ENCODE results near the gene XRN2.

XRN2 gene

DNA sequence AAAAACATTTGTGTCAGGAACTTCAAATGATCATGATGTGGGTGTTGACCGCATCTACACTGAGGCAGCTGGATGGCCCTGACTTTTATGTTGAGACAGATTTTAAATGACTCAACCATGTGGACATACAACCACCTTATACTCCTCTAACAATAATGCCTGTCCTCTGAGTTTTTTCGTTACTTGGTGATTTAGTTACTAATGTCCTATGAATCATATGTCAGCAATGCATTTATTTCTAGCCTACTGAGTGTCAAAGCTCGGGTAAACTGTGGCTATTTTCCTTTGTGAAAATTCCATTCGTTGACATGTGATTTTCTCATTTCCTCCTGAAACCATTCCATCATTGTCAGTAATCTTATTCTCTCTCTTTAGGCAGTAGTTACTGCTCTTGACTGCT, 133.1 kb downstream of the XRN2 start:
- DNase-seq: no peak

DNA sequence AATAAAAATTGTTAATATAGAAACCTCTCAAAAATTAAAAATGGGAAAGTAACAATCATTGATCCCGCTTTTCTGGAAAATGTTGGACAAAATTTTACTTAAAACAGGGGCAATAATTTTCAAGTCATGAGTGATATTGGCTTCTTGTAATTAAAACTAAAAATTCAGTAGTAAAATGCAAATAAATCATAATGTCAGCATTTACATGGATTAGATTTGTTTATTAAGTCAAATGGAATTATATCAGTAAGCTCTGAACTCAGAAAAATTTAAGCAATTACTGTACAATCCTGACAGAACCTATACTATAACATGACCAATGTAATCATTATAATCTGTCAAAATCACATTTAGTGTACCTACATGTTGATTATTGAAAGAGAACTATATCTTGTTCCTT, 134.1 kb downstream of the XRN2 start:
- DNase-seq: no peak

DNA sequence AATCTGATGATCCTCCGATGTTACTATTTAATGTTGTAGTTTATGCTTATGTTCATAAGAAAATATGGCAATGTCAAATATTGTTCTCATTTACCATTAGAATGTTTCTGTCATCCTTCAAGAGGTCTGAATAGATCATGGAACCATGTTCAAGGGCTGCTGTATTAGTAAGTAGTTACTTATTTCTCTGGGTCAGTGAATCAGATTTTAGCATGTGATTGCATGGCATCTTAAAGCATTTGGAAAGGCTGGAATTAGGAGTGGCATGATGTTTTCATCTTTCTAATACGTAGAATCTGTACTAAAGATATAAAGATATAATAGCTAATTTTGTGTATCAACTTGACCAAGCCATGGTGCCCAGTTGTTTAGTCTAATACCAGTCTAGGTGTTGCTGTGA, 134.7 kb downstream of the XRN2 start:
- no peak for DNase-seq
